BLaER1 treated with 17β-estradiol and CSF1 and Interleukin-3, amounts not matched to agents 10 nM and 100 nM (cell line): Measurements from ENCODE around the gene GATAD2A.

Source experiments
- H3K27ac ChIP-seq, 11 experiments: shearing (Covaris generic); formaldehyde crosslinking; 2 replicates each; pipeline ENCODE4 v1.8.1; 2022
- H3K27me3 ChIP-seq, 11 experiments: shearing (Covaris generic); formaldehyde crosslinking; 2 replicates each; pipeline ENCODE4 v1.8.1; 2022
- H3K36me3 ChIP-seq, 11 experiments: shearing (Covaris generic); formaldehyde crosslinking; 2 replicates each; pipeline ENCODE4 v1.8.1; 2022
- H3K4me1 ChIP-seq, 10 experiments: shearing (Covaris generic); formaldehyde crosslinking; 2 replicates each; pipeline ENCODE4 v1.8.1; 2022
- H3K4me2 ChIP-seq, 11 experiments: shearing (Covaris generic); formaldehyde crosslinking; 2 replicates each; pipeline ENCODE4 v1.8.1; 2022
- H3K4me3 ChIP-seq, 10 experiments: shearing (Covaris generic); formaldehyde crosslinking; 2 replicates each; pipeline ENCODE4 v1.8.1; 2022
- H3K9ac ChIP-seq, 11 experiments: shearing (Covaris generic); formaldehyde crosslinking; 2 replicates each; pipeline ENCODE4 v1.8.1; 2022
- H3K9me3 ChIP-seq, 11 experiments: shearing (Covaris generic); formaldehyde crosslinking; replicated peaks in 1 of 11; 2 replicates each; pipeline ENCODE4 v1.8.1; 2022
- H4K20me1 ChIP-seq, 11 experiments: shearing (Covaris generic); formaldehyde crosslinking; 2 replicates each; pipeline ENCODE4 v1.8.1; 2022
- Cebpa-rat ChIP-seq, 11 experiments: shearing (Covaris generic); IDR thresholded peaks; 2 replicates each; pipeline ENCODE4 v1.8.1; 2022

Gene GATAD2A

DNA sequence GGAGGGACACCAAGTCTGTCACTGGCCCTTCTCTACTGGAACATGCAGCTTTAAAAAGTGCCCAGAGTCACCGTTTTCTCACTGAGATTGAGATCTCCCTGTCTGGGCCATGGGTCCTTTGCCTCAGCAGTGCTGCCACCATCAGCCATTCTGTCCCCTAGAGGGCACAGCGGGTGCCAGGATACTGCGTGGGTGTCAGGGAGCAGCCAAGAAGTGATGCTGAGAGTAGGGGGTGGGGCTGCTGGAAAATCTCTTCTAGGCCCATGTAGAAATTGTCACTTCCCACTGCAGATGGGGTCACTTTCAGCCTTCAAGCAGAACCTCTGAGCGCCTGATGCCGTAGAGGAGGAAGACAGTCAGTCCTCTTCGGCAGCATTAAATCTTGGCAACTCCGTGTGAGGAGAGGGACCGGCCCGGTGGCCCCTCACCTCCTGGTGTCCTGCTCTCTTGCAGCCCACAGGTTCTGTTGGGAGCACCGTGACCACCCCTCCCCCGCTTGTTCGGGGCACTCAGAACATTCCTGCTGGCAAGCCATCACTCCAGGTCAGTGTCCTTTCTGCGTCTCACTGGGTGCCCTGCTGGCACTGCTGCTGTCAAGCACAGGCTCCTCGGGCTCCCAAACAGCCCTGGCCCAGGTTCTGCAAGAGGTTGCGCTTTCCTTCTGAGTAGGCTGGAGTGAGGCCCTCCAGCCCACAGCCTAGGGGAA lies 88.5 kb downstream of the GATAD2A start:
- H3K27me3 ChIP-seq: no peaks in the 10 kb centered on the region
- H4K20me1 ChIP-seq: peaks cover 71 to 98% (median 93%) of the 10 kb centered on the region in 11 experiments
- H3K27ac ChIP-seq: peak overlapping the region in 2 of 11 experiments; percentile 4 to 22; a peak in 4 of 22 replicates
- peak overlapping the region in 8 of 11 experiments; percentile 5 to 47 (median 30); a peak in 5 of 22 replicates for H3K9ac ChIP-seq
- no peaks in the 10 kb centered on the region for H3K9me3 ChIP-seq
- H3K36me3 ChIP-seq: peaks cover 78 to 85% (median 83%) of the 10 kb centered on the region in 11 experiments
- peaks cover 13 to 35% (median 27%) of the 10 kb centered on the region in 10 experiments for H3K4me1 ChIP-seq
- no peak overlapping the region for H3K4me3 ChIP-seq
- peak overlapping the region in 1 of 11 experiments; percentile 12; a peak in 1 of 22 replicates for H3K4me2 ChIP-seq
- TF ChIP-seq Cebpa-rat (IDR thresholded peaks at IDR 0.05): no peak

DNA sequence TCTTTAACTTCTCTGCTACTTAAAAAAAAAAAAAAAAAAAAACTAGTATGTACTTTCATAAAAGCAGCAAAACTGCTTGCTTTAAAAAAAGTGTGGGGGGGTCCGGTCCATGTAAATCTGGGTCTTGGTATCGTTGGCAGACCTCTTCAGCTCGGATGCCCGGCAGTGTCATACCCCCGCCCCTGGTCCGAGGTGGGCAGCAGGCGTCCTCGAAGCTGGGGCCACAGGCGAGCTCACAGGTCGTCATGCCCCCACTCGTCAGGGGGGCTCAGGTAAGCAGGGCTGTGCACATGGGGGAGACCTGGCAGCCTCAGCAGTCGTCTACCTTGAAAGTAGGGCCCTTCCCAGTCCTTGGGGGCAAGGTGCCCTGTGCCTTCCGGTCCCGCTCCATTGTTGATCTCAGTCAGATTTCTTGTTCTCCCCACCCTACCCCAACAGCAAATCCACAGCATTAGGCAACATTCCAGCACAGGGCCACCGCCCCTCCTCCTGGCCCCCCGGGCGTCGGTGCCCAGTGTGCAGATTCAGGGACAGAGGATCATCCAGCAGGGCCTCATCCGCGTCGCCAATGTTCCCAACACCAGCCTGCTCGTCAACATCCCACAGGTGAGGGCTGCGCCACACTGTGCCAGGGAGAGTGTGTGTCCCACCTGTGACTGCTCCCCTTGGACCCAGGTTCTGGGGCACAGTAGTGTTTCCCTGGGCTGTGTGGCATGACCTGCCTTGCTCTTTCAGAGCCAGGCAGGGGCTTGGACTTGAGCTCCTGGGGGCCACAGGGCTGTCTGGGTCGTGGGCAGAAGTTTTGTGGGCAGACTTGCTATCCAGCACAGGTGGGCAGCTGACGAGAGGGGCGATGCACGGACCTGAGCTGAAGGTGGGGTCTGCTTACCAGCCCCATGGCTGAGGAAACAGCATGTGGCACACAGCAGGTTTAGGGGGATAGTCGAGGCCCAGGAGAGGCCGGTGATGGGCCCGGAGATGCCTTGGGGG lies 90.4 kb downstream of the GATAD2A start:
- H3K36me3 ChIP-seq: peaks cover 95 to 99% (median 98%) of the 10 kb centered on the region in 11 experiments
- peaks cover 75 to 98% (median 95%) of the 10 kb centered on the region in 11 experiments for H4K20me1 ChIP-seq

DNA sequence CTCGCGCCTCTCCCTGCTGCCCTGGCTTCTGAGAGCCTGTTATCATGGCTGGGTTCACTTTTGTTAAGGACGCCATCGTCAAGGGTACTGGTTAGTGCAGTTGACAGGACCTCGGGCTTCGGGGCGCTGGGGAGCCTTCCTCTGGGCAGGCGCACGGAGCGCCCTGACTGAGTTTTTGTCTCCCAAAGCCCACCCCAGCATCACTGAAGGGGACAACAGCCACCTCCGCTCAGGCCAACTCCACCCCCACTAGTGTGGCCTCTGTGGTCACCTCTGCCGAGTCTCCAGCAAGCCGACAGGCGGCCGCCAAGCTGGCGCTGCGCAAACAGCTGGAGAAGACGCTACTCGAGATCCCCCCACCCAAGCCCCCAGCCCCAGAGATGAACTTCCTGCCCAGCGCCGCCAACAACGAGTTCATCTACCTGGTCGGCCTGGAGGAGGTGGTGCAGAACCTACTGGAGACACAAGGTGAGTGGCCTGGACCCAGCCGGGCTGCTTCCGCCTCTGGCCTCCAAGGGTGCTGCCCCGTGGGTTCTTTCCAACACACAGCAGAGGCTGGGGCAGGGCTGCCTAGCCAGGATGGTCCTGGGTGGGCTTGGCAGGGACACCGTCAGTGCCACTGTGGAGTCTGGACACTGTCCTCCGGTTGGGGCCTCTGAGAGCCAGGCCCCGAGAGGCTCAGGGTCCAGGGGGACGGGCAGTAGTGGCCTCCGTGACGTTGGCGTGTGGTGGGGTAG lies 92.9 kb downstream of the GATAD2A start:
- no peak for TF ChIP-seq Cebpa-rat (IDR thresholded peaks at IDR 0.05)
- Histone ChIP-seq H3K36me3 (peaks cover 95 to 99% (median 98%) of the 10 kb centered on the region in 11 experiments), H4K20me1 (peaks cover 52 to 98% (median 95%) of the 10 kb centered on the region in 11 experiments)

More for the DNA sequence above, 90.4 kb downstream of the GATAD2A start:
- Histone ChIP-seq H3K9me3 (no peaks in the 10 kb centered on the region), H3K4me2 (no peak overlapping the region; a peak in 1 of 22 replicates), H3K4me1 (peaks cover 0 to 21% (median 9%) of the 10 kb centered on the region in 10 experiments; a peak in 13 of 20 replicates), H3K27me3 (no peaks in the 10 kb centered on the region), H3K4me3 (no peak overlapping the region), H3K27ac (peak overlapping the region in 3 of 11 experiments; percentile 6 to 18 (median 14); a peak in 2 of 22 replicates), H3K9ac (peak overlapping the region in 1 of 11 experiments; percentile 13; a peak in 1 of 22 replicates)
- no peak for TF ChIP-seq Cebpa-rat (IDR thresholded peaks at IDR 0.05)

DNA sequence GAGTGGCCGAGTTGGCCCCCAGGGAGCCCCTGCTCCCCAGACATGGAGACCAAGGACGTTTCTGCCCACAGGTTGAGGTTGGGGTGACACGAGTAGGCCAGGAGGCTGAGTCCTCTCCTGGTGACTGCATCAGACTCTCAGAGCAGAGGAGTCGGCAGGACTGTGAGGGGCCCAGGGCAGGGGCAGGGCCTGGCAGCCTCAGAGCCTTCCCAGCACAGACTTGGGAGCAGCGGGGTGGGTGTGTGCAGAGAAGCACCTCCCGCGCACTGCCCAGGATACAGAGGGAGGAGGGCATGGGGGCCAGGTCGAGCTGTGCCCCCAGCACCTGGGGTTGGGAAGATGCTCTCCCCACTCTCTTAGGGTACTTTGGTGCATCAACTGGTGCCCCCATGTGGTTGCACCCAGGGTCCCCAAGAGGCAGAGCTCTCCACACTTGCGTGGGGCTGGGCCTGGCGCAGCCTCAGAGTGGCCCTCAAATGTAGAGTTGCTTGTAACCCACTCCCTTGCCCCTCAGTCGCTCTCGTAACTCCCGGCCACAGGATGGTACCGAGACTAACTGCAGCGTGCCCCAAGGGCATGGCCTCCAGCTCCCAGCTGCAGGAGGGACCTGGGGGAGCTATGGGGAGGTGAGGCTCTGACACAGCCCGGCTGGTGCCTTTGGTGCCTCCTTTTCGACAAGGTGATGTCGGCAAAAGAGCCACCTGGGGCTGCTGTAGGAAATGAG lies 94.0 kb downstream of the GATAD2A start:
- no peaks in the 10 kb centered on the region for H3K27me3 ChIP-seq
- no peak overlapping the region for H3K4me2 ChIP-seq
- peaks cover 98 to 100% (median 100%) of the 10 kb centered on the region in 11 experiments for H3K36me3 ChIP-seq

More for the DNA sequence above, 92.9 kb downstream of the GATAD2A start:
- no peaks in the 10 kb centered on the region for H3K27me3 ChIP-seq
- H3K9me3 ChIP-seq: no peaks in the 10 kb centered on the region
- no peak overlapping the region for H3K4me3 ChIP-seq
- H3K4me2 ChIP-seq: no peak overlapping the region
- no peak overlapping the region; a peak in 2 of 22 replicates for H3K9ac ChIP-seq
- no peak overlapping the region for H3K27ac ChIP-seq
- peaks cover 0 to 16% (median 8%) of the 10 kb centered on the region in 10 experiments; a peak in 9 of 20 replicates for H3K4me1 ChIP-seq

DNA sequence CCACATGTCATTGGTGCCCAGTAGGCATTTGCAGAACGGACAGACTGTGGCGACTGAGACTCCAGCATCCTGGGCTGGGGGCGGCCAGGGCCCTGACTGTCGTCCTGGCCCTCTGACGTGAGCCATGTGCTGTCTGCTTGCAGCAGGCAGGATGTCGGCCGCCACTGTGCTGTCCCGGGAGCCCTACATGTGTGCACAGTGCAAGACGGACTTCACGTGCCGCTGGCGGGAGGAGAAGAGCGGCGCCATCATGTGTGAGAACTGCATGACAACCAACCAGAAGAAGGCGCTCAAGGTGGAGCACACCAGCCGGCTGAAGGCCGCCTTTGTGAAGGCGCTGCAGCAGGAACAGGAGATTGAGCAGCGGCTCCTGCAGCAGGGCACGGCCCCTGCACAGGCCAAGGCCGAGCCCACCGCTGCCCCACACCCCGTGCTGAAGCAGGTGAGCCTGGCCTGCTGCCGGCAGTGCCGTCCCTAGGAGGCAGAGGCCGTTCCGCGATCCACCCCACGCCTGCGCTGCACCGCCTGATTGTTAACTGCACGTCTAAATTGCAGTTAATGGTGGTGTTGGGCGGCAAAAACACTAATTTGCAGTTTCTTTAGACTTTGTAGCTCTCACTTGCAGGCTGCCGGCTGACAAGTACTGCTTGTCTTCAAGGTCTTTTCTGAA lies 95.6 kb downstream of the GATAD2A start:
- no peak overlapping the region for H3K4me3 ChIP-seq
- no peak overlapping the region for H3K27ac ChIP-seq
- no peak for TF ChIP-seq Cebpa-rat (IDR thresholded peaks at IDR 0.05)
- no peaks in the 10 kb centered on the region for H3K4me1 ChIP-seq
- peaks cover 38 to 100% (median 100%) of the 10 kb centered on the region in 11 experiments for H4K20me1 ChIP-seq
- no peak overlapping the region for H3K9ac ChIP-seq
- H3K36me3 ChIP-seq: peaks cover 100% of the 10 kb centered on the region in 11 experiments
- H3K9me3 ChIP-seq: no peaks in the 10 kb centered on the region
- H3K27me3 ChIP-seq: no peaks in the 10 kb centered on the region
- no peak overlapping the region for H3K4me2 ChIP-seq

More for the DNA sequence above, 94.0 kb downstream of the GATAD2A start:
- no peak for TF ChIP-seq Cebpa-rat (IDR thresholded peaks at IDR 0.05)
- peak overlapping the region in 2 of 11 experiments; percentile 6 to 13; a peak in 1 of 22 replicates for H3K9ac ChIP-seq
- H4K20me1 ChIP-seq: peaks cover 45 to 100% (median 97%) of the 10 kb centered on the region in 11 experiments
- no peaks in the 10 kb centered on the region for H3K9me3 ChIP-seq
- H3K4me1 ChIP-seq: peaks cover 0 to 8% (median under 1%) of the 10 kb centered on the region in 10 experiments; a peak in 4 of 20 replicates
- 0 out of 22 replicates have a peak overlapping the region, but pooled peaks of 1 of the 11 experiments have one; percentile 22 for H3K27ac ChIP-seq
- no peak overlapping the region for H3K4me3 ChIP-seq

DNA sequence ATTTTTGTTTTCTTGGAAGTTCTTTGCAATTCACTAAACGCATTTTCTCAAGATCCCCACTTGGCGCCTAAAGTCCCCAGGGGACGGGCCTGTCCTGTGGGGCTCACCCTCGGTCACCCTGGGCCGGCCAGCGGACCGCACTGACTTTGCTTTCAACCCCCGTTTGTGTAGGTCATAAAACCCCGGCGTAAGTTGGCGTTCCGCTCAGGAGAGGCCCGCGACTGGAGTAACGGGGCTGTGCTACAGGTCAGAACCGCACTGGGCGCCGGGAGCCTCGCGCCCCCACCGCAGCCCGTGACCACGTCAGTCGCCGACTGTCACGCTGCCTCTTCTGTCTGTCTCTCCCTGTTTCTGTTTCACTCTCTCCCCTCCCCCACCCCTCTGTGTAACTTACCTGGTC lies 96.3 kb downstream of the GATAD2A start:
- Histone ChIP-seq H3K36me3 (peaks cover 100% of the 10 kb centered on the region in 11 experiments), H3K27me3 (no peaks in the 10 kb centered on the region), H3K4me3 (no peak overlapping the region), H3K9ac (no peak overlapping the region), H3K27ac (no peak overlapping the region), H3K9me3 (no peaks in the 10 kb centered on the region), H4K20me1 (peaks cover 32 to 100% (median 98%) of the 10 kb centered on the region in 11 experiments), H3K4me1 (no peaks in the 10 kb centered on the region), H3K4me2 (no peak overlapping the region)
- TF ChIP-seq Cebpa-rat (IDR thresholded peaks at IDR 0.05): no peak

DNA sequence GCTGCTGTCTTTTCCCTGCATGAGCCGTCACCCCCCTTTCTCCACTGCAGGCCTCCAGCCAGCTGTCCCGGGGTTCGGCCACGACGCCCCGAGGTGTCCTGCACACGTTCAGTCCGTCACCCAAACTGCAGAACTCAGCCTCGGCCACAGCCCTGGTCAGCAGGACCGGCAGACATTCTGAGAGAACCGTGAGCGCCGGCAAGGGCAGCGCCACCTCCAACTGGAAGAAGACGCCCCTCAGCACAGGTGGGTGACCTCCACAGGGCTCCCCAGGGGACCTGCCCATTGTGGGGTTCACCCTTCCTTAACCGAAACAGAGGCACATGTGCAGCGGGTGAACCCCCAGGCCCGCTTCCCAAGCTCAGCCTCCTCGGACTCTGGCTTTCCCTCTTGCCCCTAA lies 96.8 kb downstream of the GATAD2A start:
- H3K4me2 ChIP-seq: no peak overlapping the region
- H3K4me3 ChIP-seq: no peak overlapping the region
- no peaks in the 10 kb centered on the region for H3K27me3 ChIP-seq
- H3K27ac ChIP-seq: no peak overlapping the region
- H3K9me3 ChIP-seq: no peaks in the 10 kb centered on the region
- no peak overlapping the region for H3K9ac ChIP-seq
- peaks cover 99 to 100% (median 100%) of the 10 kb centered on the region in 11 experiments for H3K36me3 ChIP-seq
- no peaks in the 10 kb centered on the region for H3K4me1 ChIP-seq
- H4K20me1 ChIP-seq: peaks cover 28 to 98% (median 93%) of the 10 kb centered on the region in 11 experiments
- no peak for TF ChIP-seq Cebpa-rat (IDR thresholded peaks at IDR 0.05)
